ENCODE results near the gene EHBP1L1.
"Not testable (repeated sequence)": the region's sequence is repeated elsewhere in the genome, so short reads cannot be mapped to it uniquely, and the experiment has no call there.

EHBP1L1 gene

DNA sequence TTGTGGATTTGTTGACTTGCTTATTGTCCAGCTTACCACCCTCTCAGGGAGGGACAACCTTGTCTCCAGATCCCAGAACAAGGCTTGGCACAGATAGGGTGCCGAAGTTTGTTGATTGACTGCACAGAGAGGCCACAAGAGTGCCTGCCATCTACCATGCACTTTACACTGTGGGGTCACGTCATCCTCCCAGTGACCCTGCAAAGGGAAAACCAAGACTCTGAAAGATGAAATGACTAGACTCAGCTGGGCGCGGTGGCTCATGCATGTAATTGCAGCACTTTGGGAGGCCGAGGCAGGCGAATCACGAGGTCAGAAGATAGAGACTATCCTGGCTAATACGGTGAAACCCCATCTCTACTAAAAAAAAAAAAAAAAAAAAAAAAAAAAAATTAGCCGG is 13.1 kb upstream of the EHBP1L1 start:
- no peak for DNase-seq

DNA sequence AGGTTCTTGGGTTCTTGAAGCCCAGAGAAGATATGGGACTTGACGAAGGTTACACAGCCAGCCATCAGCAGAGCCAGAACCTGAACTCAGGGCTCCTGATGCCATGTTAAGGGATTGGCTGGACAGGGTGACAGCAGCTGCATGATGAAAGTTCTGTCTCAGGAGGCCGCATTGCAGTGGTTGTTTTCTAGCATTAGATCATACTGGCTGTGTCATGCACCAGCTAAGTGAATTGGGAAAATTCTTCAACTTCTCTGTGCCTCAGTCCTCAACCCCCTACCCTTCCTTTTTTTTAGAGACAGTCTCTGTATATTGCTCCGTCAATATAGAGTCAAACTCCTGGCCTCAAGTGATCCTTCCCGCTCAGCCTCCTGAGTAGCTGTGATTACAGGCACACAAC is 12.3 kb upstream of the EHBP1L1 start:
- DNase-seq, result no peak

DNA sequence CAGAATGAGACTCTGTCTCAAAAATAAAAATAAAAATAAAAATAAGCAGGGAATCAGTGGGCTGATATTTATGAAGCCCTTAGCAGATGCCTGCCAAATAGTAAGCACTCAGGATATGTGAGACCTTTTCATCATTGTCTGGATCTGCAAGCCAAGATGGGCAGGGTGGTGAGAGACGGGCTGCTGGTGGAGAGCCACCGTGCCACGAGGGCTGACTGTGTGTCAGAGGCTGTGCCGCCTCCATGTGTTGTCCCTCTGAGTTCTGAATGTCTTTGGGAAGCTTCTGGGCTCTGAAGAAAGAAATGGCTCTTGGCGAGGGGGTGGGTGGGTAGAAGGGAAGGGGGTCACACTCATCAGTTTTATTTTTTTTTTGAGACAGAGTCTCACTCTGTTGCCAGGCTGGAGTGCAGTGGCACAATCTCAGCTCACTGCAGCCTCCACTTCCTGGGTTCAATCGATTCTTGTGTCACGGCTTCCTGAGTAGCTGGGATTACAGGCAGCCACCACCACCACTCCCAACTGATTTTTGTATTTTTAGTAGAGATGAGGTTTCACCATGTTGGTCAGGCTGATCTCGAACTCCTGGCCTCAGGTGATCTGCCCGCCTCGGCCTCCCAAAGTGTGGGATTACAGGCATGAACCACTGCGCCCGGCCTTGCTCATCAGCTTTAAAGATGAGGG is 10.8 kb upstream of the EHBP1L1 start:
- not testable (repeated sequence) for DNase-seq

DNA sequence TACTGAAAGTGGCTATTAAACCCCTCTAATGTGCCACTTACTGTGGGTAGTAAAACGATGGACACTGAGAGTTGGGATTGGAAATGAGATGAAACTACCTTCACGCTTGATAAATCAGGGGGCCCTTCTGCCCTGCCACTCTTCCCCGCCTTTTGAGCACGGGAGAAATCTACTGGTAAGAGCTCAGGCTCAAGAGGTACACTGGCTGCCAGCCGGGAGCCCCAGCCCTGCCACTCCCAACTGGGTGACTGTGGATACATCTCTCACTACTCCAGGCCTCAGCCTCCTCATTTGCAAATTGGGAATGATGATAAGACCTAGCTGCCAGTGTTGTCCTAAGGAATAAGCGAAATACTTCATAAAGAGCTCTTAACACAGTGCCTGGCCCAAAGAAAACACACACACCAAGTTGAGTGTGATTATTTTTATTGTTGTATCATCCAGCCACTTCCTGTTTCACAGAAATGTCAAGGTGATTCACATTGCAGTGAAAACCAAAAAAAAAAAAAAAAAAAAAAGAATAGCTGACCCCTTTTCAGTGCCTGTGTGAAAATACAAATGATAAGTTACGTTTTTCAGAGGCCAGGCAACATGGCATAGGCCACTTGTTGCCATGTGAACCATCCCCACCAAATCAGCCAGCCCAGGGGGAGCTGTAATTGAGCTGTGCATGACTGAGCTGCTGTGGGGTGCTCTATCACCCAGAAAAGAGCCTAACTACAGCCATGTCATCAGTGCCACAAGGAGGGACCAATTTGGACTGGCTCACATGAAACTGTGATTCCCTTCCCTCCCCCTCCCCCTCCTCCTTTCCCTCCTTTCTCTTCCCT is 10.0 kb upstream of the EHBP1L1 start:
- DNase-seq, result no peak

DNA sequence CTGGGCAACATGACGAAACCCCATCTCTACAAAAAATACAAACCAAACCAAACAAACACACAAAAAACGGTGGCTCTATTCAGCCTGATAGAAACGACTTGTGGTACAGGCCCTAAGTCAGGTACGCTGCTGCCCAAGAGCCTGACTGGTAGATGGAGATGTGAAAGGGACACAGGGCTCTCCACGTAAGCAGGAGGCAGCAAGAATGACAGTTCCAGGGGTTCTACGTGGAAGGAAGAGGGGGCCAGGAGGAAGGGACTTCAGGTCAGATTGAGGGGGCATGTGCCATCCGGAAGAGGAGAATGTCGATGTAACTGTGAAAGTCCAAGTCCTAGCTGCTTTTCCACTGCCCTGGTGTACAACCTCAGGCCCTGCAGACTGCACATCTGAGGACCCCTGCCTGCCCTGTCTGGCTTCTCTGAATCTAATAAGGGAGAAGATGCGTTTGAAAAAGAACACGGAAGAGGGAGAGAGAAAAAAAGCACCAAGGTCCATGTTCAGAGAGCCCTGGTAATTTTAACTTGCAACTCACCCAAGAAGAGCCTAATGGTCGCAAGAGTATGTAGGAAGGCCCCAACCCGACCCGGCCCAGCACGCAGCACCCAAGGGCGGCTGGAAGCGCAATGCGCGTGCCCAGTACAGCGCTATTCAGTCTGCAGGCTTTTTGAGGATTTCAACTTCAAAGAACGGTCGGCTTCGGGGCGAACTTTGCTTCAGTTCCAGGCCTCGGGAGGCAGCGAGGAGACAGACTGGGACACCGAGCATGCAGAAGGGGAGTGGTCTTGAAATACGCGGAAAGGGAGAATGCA is 6.5 kb upstream of the EHBP1L1 start:
- DNase-seq, result no peak

GRCh38 chr11:65569973-65570918 is 5.6 kb upstream of the EHBP1L1 start, which contains the start of gene ZNRD2:
Gene ZNRD2, plus strand, starts transcription at chr11:65570477. Its CDS starts 15 bp downstream, at chr11:65570492.
- peak; percentile 99 for DNase-seq

DNA sequence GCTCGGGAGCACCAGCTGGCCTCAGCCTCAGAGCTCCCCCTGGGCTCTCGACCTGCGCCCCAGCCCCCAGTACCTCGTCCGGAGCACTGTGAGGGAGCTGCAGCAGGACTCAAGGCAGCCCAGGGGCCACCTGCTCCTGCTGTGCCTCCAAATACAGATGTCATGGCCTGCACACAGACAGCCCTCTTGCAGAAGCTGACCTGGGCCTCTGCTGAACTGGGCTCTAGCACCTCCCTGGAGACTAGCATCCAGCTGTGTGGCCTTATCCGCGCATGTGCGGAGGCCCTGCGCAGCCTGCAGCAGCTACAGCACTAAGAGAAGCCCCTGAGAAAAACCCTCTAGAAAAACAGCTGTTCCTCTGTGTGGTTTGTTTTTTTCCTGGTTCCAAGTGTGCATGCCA is 4.4 kb upstream of the EHBP1L1 start:
- DNase-seq, result no peak

DNA sequence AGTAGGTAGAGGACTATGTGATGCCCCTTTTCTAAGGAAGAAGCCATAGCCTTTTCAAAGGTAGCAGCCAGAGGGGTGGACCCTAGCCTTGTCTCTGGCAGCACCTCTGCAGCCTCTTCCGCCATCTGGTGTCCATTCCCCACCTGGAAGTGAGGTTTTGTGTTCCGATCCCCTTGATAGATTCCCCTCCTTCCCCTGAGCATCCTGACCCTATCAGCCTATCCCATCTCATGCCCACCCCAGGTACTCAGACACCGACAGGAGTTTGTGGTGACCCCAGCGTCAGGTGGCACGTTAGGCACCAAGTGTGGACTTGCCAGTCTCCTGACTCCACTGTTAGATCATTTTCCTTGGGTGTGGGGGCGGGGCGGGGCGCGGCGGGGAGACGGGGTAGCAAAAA is 3.9 kb upstream of the EHBP1L1 start:
- no peak for DNase-seq

DNA sequence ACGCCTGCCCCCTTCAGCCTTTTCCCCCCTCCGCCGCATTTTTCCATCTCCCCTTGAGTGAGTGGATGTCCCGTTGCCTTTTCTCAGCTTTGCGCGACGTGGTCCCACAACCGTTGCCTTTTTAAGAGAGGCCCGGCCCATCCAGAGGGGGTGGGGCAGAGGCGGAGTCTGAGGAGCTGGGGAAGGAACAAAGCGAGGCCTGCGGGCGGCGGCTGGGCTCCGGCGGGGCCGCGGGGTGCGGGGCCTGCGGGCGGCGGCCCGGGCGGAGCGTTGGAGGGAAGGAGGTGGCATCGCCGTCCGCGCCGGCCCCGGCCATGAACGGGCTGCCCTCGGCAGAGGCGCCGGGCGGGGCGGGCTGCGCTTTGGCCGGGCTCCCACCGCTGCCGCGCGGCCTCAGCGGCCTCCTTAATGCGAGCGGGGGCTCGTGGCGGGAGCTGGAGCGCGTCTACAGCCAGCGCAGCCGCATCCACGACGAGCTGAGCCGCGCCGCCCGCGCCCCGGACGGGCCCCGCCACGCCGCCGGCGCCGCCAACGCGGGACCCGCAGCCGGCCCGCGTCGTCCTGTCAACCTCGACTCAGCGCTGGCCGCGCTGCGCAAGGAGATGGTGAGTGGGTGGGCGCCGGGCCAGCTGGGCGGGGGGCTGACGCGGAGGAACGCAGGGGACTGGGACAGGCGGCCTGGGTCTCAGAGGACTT is 3.3 kb upstream of the EHBP1L1 start, which contains the start of gene FAM89B:
FAM89B (plus strand) TSS at position 183 of the 696 bp plus-strand sequence; CDS start at position 315, 132 bp downstream.
- peak; percentile 88 for DNase-seq

- DNase-seq, result no peak
Observed at GRCh38 chr11:65573391-65574079, 2.3 kb upstream of the EHBP1L1 start.

DNA sequence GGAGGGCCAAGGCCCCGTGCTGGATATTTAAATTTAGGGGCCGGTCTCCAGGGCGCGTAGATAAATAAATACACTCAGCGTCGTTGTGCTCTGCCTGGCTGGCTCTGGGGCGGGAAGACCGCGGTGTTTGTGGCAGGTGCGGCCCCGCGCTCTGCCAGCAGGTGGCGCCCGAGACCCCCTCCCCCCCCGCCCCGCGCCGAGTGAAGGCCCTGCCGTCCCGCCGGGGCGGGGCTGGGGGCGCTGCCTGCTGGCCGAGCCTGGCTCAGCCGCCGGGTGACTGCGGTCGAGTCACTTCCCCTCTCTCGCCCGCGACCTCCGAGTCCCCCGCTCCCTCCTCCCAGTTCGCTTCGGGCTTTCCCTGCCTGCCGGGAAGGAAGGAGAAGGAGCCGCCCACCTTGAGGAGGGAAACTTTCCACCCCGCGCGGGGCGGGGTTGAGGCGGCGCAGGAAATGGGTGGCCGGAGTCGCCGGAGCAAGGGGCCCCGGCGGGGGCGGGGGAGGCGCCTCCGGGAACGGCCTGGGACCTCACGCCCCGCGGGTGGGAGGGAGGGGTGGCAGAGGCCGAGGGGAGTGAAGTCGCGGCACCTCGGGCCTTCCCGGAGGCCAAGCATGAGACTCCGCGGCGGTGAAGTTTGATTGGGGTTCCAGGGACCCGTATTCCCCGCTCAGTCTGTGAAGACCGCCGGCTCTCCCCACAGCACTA is 1.6 kb upstream of the EHBP1L1 start:
- peak; percentile 98 for DNase-seq

- no peak for DNase-seq
Observed at GRCh38 chr11:65574811-65575567, 864 bp upstream of the EHBP1L1 start.

- DNase-seq, result no peak
Observed at GRCh38 chr11:65576232-65576866, 496 bp downstream of the EHBP1L1 start.

GRCh38 chr11:65576867-65577755 is 1.3 kb downstream of the EHBP1L1 start:
- DNase-seq, result peak; percentile 85

- no peak for DNase-seq
Observed at GRCh38 chr11:65577756-65578109, 1.9 kb downstream of the EHBP1L1 start.

DNA sequence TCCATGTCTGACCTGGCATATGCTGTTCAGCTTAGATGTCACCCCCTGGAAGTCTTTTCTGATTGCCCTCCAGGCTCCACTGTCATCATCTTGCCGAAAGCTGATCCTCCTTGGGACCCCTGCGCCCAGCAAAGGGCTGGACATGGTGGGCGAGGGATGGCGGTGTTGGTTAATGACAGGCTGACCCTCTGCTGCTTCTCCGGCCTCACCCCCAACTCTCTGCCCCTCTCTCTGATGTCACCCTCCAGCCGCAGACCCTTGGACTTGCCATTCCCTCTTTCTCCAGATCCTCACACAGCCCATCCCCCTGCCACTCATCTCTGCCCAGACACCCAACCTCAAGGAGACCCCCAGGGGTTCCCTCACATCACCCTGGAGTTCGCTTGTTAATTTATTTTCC is 2.3 kb downstream of the EHBP1L1 start:
- DNase-seq, result no peak

GRCh38 chr11:65578667-65579066 is 2.8 kb downstream of the EHBP1L1 start:
- no peak for DNase-seq

DNA sequence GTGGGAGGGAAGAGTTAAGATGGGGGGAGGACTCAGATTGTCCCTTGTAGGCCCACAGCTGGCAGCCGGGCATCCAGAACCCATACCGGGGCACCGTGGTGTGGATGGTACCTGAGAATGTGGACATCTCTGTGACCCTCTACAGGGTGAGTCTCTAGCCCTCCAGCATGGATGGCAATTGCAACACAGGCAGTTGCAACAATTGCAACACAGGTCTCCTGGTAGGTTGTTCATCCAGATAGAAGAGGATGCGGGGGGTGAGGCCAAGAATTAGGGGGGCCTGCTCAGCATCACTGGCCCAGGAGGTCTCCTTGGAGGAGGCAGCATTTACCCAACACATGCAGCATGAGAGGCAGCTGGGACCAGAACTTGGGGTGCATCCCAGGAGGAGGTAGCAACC is 3.4 kb downstream of the EHBP1L1 start:
- DNase-seq, result no peak

Data from EL (cell line).